Endothelial cell of umbilical vein (primary cell): ENCODE data around the gene CSMD2. TPM values are rescaled to one million over a fixed set of nuclear protein-coding genes. Genes with fewer than 3 reads are reported as not detected.

Source experiments
- BruUV-seq: library from RNA; stranded (reverse); fragments of 400-500 nt; replicated peaks from 2 replicates; lab custom pipeline; 2021; lab: Mats Ljungman, UMichigan
- CTCF ChIA-PET: fragments of 300-600, 350-600 bp; sonication (Branson Sonifier 250); formaldehyde crosslinking; loops from one replicate; lab custom pipeline; 2021; ENCODE audit warnings: antibody characterized with exemption, inconsistent platforms; lab: Charles Lee
- POLR2A ChIA-PET: fragments of 300-600, 350-600 bp; sonication (Branson Sonifier 250); formaldehyde crosslinking; loops from one replicate; lab custom pipeline; 2021; ENCODE audit warnings: antibody characterized with exemption, inconsistent platforms; lab: Charles Lee
- DNase-seq: peaks from one replicate; pipeline ENCODE4 v3.0.0-alpha.2; 2011; ENCODE audit warnings: low read depth, low spot score
- FAIRE-seq: peaks from 2 replicates; lab custom pipeline; 2011; peaks lifted over from hg19 to GRCh38; lab: Jason Lieb, UNC
- H2AFZ ChIP-seq: 2 replicates; pipeline ENCODE4 v1.6.0; 2012; ENCODE audit warnings: low read depth, low read length, control low read depth, inconsistent platforms
- H3K27ac ChIP-seq: 2 replicates; pipeline ENCODE4 v1.5.1; 2011; ENCODE audit warnings: low read depth, mild to moderate bottlenecking, control low read depth, low read length, moderate library complexity; ENCODE audit not compliant: insufficient read depth
- H3K27me3 ChIP-seq, 2 experiments: 2 replicates each; pipeline versions ENCODE4 v1.6.0 to v1.6.1; 2011; ENCODE audit warnings: low read length in 2 of 2, mixed read lengths in 1 of 2; ENCODE audit not compliant: control insufficient read depth in 2 of 2, insufficient read depth in 2 of 2
- H3K36me3 ChIP-seq, 2 experiments: 2 replicates in 1 of 2; 3 replicates in 1 of 2; pipeline ENCODE4 v1.5.1; 2011; ENCODE audit warnings: low read length in 2 of 2, mild to moderate bottlenecking in 1 of 2, moderate library complexity in 1 of 2; ENCODE audit not compliant: control insufficient read depth in 2 of 2, insufficient read depth in 2 of 2; ENCODE audit errors: extremely low read depth in 1 of 2
- H3K4me1 ChIP-seq: 3 replicates; pipeline ENCODE4 v1.5.1; 2011; ENCODE audit warnings: mild to moderate bottlenecking, low read length; ENCODE audit not compliant: control insufficient read depth, insufficient read depth; ENCODE audit errors: extremely low read depth
- H3K4me2 ChIP-seq: 2 replicates; pipeline ENCODE4 v1.6.1; 2011; ENCODE audit warnings: low read length, control low read depth, mixed read lengths; ENCODE audit not compliant: insufficient read depth
- H3K4me3 ChIP-seq, 3 experiments: fragments of 200-600 bp in 1 of 3; sonication (generic), shearing (Covaris generic) in 1 of 3; replicated peaks in 1 of 3; 2 replicates each; pipeline ENCODE4 v1.5.1; 2011 to 2016; ENCODE audit warnings: control low read depth in 3 of 3, low read length in 3 of 3, mild to moderate bottlenecking in 2 of 3, inconsistent platforms in 1 of 3, low read depth in 1 of 3, moderate library complexity in 1 of 3; ENCODE audit not compliant: insufficient read depth in 1 of 3
- H3K79me2 ChIP-seq: 2 replicates; pipeline ENCODE4 v1.6.0; 2012; ENCODE audit warnings: low read length, inconsistent platforms; ENCODE audit not compliant: control insufficient read depth, insufficient read depth
- H3K9ac ChIP-seq: replicated peaks from 2 replicates; pipeline ENCODE3; 2011; ENCODE audit warnings: low read length, control low read depth; ENCODE audit not compliant: insufficient read depth; ENCODE audit errors: extremely low read depth
- H3K9me1 ChIP-seq: replicated peaks from 3 replicates; pipeline ENCODE4 v1.6.0; 2011; ENCODE audit warnings: mild to moderate bottlenecking, low read length; ENCODE audit not compliant: control insufficient read depth, insufficient read depth; ENCODE audit errors: extremely low read depth
- H3K9me3 ChIP-seq: replicated peaks from 2 replicates; pipeline ENCODE4 v1.5.1; 2012; ENCODE audit warnings: low read length, inconsistent platforms; ENCODE audit not compliant: control insufficient read depth, insufficient read depth
- H4K20me1 ChIP-seq: replicated peaks from 2 replicates; pipeline ENCODE3; 2011; ENCODE audit warnings: mild to moderate bottlenecking, low read length; ENCODE audit not compliant: control insufficient read depth, insufficient read depth; ENCODE audit errors: extremely low read depth
- EZH2 ChIP-seq: IDR thresholded peaks from 2 replicates; pipeline ENCODE4 v1.6.1; 2012; ENCODE audit warnings: borderline replicate concordance, low read depth, mild to moderate bottlenecking, moderate library complexity, low read length, inconsistent platforms; ENCODE audit not compliant: severe bottlenecking
- JUN ChIP-seq: IDR thresholded peaks from 2 replicates; pipeline ENCODE4 v1.6.1; 2011; ENCODE audit warnings: borderline replicate concordance, low read depth; ENCODE audit not compliant: insufficient read length, insufficient read depth
- MYC ChIP-seq: IDR thresholded peaks from one replicate; pipeline ENCODE4 v1.6.1; 2011; ENCODE audit warnings: mild to moderate bottlenecking, low read depth, low read length
- POLR2AphosphoS5 ChIP-seq: IDR thresholded peaks from 2 replicates; pipeline ENCODE4 v1.6.1; 2012; ENCODE audit warnings: low read depth, mild to moderate bottlenecking, control low read depth, low read length, moderate library complexity; ENCODE audit not compliant: insufficient read depth
- dilution Hi-C: fragments of 300-500 bp; cut with MboI; formaldehyde crosslinking; loops from one replicate; pipeline ENCODE4 v1.15.0; 2019; ENCODE audit warnings: low sequenced_read_pairs; ENCODE audit not compliant: extremely low pct_ligation_motif_present
- intact Hi-C: fragments of 100-400 bp; cut with micrococcal nuclease; formaldehyde crosslinking; loops from one replicate; pipeline ENCODE4 v1.10.0; 2022
- polyA plus RNA-seq, 4 experiments: library from polyadenylated mRNA; depleted of rRNA in 3 of 4; stranded (reverse) in 3 of 4; unstranded in 1 of 4; fragments of >200 nt; gene quantifications; 2 replicates each; pipeline versions ENCODE4 v1.2.1 to v1.2.3, GENCODE V29; 2011 to 2012; ENCODE audit warnings: missing spikeins in 1 of 4
- total RNA-seq: library from RNA; stranded (reverse); gene quantifications from 2 replicates; pipeline ENCODE4 v1.2.3, GENCODE V29; 2021
- TF ChIP-seq, protein P1 (sequence below): IDR thresholded peaks from 2 replicates; pipeline ENCODE4 v1.6.1; 2011; ENCODE audit not compliant: insufficient read depth, insufficient read length

The CSMD2 gene
- total and polyA plus RNA-seq, 2 donors (not counting 3 experiments of a cell fraction or from before 2014, with no cell fraction given) = under 0.01 TPM; not detected in 1

DNA sequence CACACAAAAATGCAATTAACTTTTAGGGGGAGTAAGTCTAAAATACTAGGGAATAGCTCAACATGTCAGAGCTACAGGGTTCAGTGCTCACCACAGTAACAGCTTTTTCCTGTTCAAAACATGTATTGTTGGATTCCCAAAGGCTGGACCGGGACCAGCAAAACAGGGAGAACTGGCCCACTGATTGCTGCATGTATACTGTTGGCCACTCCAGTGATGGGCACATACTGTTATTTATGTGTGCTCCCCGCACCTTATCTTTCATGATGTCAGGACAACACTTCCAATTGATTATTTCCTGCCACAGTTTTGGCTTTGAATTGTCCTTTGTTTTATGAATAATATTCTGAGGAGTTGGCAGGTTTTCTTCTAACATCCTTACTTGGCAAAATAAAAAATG is 250.5 kb downstream of the CSMD2 start:
- CTCF ChIA-PET = no interaction called here
- Histone ChIP-seq H3K27me3 (no peaks in the 10 kb centered on the region), H3K4me1 (no peaks in the 10 kb centered on the region), H3K4me3 (no peak overlapping the region), H3K27ac (no peak overlapping the region), H3K79me2 (no peaks in the 10 kb centered on the region), H3K4me2 (no peak overlapping the region), H3K9me1 (no peaks in the 10 kb centered on the region), H4K20me1 (no peaks in the 10 kb centered on the region), H3K36me3 (no peaks in the 10 kb centered on the region), H3K9ac (no peak overlapping the region), H3K9me3 (peaks cover 8% of the 10 kb centered on the region), H2AFZ (no peak overlapping the region)
- FAIRE-seq = no peak
- TF ChIP-seq, protein P1, sequence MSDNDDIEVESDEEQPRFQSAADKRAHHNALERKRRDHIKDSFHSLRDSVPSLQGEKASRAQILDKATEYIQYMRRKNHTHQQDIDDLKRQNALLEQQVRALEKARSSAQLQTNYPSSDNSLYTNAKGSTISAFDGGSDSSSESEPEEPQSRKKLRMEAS = no peak
- no peak for TF ChIP-seq MYC
- intact Hi-C loops = no loop called here
- no peak for DNase-seq
- dilution Hi-C loops = no loop called here
- POLR2A ChIA-PET = no interaction called here
- BruUV-seq = no TSS peak

DNA sequence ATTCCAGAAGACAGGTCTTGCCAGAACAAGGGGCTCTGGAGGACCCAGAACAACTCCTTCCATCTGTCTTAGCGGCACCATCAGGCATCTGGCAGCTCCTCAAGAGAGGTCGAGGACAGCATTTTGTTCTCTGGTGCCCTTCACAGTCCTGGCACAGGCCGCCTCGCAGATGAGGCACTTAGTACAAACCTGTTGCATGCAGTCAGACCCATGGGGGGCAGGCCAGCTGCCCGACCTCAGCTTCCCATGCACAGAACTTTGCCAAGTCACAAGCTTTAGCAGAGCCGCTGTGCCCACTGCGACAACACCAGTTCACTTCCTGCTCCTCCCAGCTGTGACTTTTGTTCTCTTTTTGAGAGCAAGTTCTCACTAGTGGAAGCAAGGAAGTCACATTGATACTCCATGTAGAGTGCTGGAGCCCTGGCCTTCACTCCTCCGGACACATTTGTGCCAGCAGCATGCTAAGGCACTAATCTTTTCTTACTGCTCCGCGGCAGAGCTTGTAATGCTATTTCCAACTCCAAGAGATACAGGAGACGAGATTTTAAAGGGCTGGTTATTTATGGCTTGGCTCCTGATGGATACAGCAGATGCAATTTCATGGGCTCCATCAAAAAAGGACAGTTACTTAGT is 256.6 kb downstream of the CSMD2 start:
- Histone ChIP-seq H3K27me3 (no peaks in the 10 kb centered on the region), H3K27ac (no peak overlapping the region), H3K9ac (no peak overlapping the region), H3K79me2 (no peaks in the 10 kb centered on the region), H3K9me1 (no peaks in the 10 kb centered on the region), H4K20me1 (no peaks in the 10 kb centered on the region), H3K9me3 (peaks cover 2% of the 10 kb centered on the region), H3K4me2 (no peak overlapping the region), H3K4me1 (no peaks in the 10 kb centered on the region), H2AFZ (no peak overlapping the region), H3K36me3 (no peaks in the 10 kb centered on the region), H3K4me3 (no peak overlapping the region)
- dilution Hi-C loops (no loop called here), intact Hi-C loops (no loop called here)
- TF ChIP-seq POLR2AphosphoS5 (no peak), MYC (no peak), EZH2 (no peak), JUN (no peak)
- TF ChIP-seq, protein P1 = no peak
- FAIRE-seq (no peak), DNase-seq (no peak)
- CTCF ChIA-PET = interaction anchor here (0.8 kb wide), 1 partner anchor 275 kb away, joined by 3 read pairs; no protein-coding TSS in a partner anchor
- no TSS peak for BruUV-seq
- POLR2A ChIA-PET = no interaction called here
